Mucosa of descending colon (tissue), 3 donors: Measurements from ENCODE around the gene ZSCAN23. TPM values are rescaled to one million over a fixed set of nuclear protein-coding genes. Genes with fewer than 3 reads are reported as not detected.

ENCODE experiments used
- ATAC-seq: fragments of 200-7000 bp; cut with Tn5 transposase; one replicate; pipeline ENCODE4 v1.9.1; 2020; ENCODE audit warnings: mild to moderate bottlenecking, moderate library complexity
- DNase-seq, 3 donors: peaks; one replicate each; pipeline ENCODE4 v3.0.0-alpha.2; 2020
- H3K36me3 ChIP-seq: fragments of 200-600 bp; one replicate; pipeline ENCODE4 v1.8.0; 2021; ENCODE audit warnings: low read depth, mild to moderate bottlenecking
- H3K4me1 ChIP-seq: fragments of 200-600 bp; one replicate; pipeline ENCODE4 v1.8.0; 2021; ENCODE audit warnings: low read depth, mild to moderate bottlenecking
- H3K4me3 ChIP-seq: fragments of 200-600 bp; one replicate; pipeline ENCODE4 v1.8.0; 2021; ENCODE audit warnings: mild to moderate bottlenecking
- H3K9me3 ChIP-seq: fragments of 200-600 bp; one replicate; pipeline ENCODE4 v1.8.0; 2021; ENCODE audit warnings: mild to moderate bottlenecking
- CTCF ChIP-seq: fragments of 200-600 bp; IDR thresholded peaks from one replicate; pipeline ENCODE4 v1.8.0; 2022; ENCODE audit warnings: antibody characterized with exemption, mild to moderate bottlenecking
- intact Hi-C, 2 donors: fragments of 100-400 bp; cut with DNase I in 1 of 2; cut with micrococcal nuclease in 1 of 2; formaldehyde crosslinking; loops; one replicate each; pipeline versions ENCODE4 v1.11.0 to v1.11.1; 2022; cut with DNase I, micrococcal nuclease
- long read RNA-seq, 2 donors: library from polyadenylated mRNA; unstranded; transcript quantifications; one replicate each; pipeline ENCODE4 v2.0.0, GENCODE V29; 2019 to 2021
- total RNA-seq, 3 donors: library from RNA; stranded (reverse); fragmentation: NEBNext Ultra II Directional in 2 of 3; extraction: Animal tissue kit (Norgen Biotek cat#: 25700) in 2 of 3; gene quantifications; one replicate each; pipeline versions ENCODE4 v1.2.1 to v1.2.4, GENCODE V29; 2021 to 2023
- donor health status: DM: no; HTN: no; CAD: no; lungs with moderate emphysema.
- donor health status: DM: no; HTN: no; CAD: no.
- donor health status: DM: no; HTN: yes; CAD: no.

The ZSCAN23 gene
- total RNA-seq: 1 to 10 TPM in 2 of 3 donors, under 1 TPM in 1; 0.89 to 3.0 (median 2.0) TPM
- long read RNA-seq, donor 1, partial matches to known transcripts: 0 of 2 reads
- long read RNA-seq, donor 1, other reads (novel, unspliced or antisense): 2 of 2 reads
- long read RNA-seq, donor 2, partial matches to known transcripts: 0 of 1 reads
- long read RNA-seq, donor 2, other reads (novel, unspliced or antisense): 1 of 1 reads

- H3K4me3 ChIP-seq: peak within 1 kb of the TSS; percentile 9
- intact Hi-C loops: no loop called here
- H3K4me1 ChIP-seq: no peaks in the 10 kb centered on the region
- H3K36me3 ChIP-seq: no peaks in the 10 kb centered on the region
- no peaks in the 10 kb centered on the region for H3K9me3 ChIP-seq
- peak; percentile 69 to 77 (median 70) for DNase-seq
- TF ChIP-seq CTCF: no peak
- ATAC-seq: peak; percentile 89
Observed at GRCh38 chr6:28443112-28443773, at the start of gene ZSCAN23. Gene ZSCAN23, minus strand, starts transcription at chr6:28443491. Its CDS starts 7,225 bp downstream, at chr6:28436266.

- Histone ChIP-seq H3K4me3 (no peak overlapping the region), H3K36me3 (no peaks in the 10 kb centered on the region), H3K4me1 (no peaks in the 10 kb centered on the region), H3K9me3 (no peaks in the 10 kb centered on the region)
- intact Hi-C loops: no loop called here
- no peak for ATAC-seq
- no peak for DNase-seq
- no peak for TF ChIP-seq CTCF
Observed at GRCh38 chr6:28491984-28492317, 48.7 kb upstream of the ZSCAN23 start.

DNA sequence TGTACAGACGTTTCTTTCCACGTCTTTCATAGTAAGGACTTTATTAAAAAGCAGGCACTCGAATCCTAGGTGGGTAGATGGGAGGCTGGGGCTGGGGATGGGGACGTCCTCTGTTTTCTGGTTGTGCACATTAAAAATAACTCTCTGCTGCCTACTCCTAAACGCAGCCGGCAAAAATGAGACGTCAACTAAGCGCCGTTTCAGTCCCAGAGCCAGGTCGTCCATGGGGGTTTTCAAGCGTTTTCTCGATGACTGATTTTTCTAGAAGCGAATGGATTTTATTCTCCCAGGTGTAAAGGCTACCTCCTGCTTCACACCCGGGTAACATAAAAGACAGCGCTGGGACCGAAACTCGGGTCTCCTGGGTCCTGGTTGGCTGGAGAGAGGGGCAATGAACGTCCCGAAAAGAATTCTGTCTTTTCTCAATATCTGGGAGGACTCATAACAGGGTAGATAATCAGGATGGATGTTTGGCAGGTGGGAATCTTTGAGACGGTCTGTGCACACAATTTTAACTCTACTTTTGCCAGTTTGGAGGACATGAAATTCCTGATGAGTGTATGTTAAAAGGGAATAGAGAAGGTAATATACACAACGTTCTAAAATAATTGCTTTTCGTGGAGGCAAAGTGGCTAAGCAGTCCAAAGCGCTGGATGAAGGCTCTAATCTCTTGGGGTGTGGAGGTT lies 47.1 kb upstream of the ZSCAN23 start:
- no peak for TF ChIP-seq CTCF
- DNase-seq (no peak), ATAC-seq (no peak)
- intact Hi-C loops: no loop called here
- Histone ChIP-seq H3K4me1 (no peaks in the 10 kb centered on the region), H3K4me3 (no peak overlapping the region), H3K36me3 (no peaks in the 10 kb centered on the region), H3K9me3 (no peaks in the 10 kb centered on the region)

- no peak for TF ChIP-seq CTCF
- DNase-seq (peak in 1 of 3 donors; percentile 41), ATAC-seq (peak; percentile 47)
- intact Hi-C loops: no loop called here
- no peaks in the 10 kb centered on the region for H3K36me3 ChIP-seq
- H3K9me3 ChIP-seq: no peaks in the 10 kb centered on the region
- H3K4me1 ChIP-seq: no peaks in the 10 kb centered on the region
- no peak overlapping the region for H3K4me3 ChIP-seq
Observed at GRCh38 chr6:28489366-28490204, 46.3 kb upstream of the ZSCAN23 start.

DNA sequence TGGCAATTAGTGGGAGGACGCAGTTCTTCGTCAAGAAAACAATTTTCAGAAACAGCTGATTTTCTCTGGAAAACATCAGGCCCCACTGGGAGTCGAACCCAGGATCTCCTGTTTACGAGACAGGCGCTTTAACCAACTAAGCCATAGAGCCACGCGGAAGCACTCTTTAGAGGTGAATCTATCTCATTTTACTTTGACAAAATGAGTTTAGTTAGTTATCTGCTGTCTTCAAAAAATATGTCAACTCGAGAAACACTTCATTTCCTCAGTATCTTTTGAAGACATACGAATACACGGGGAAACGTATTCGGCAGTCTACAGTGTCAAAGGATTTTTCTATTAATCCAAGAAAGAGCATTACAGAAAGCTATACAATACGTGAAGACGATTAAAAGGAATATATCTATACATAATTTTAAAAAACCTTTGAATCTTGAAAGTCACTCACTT lies 45.6 kb upstream of the ZSCAN23 start:
- Histone ChIP-seq H3K36me3 (no peaks in the 10 kb centered on the region), H3K4me1 (no peaks in the 10 kb centered on the region), H3K9me3 (no peaks in the 10 kb centered on the region), H3K4me3 (no peak overlapping the region)
- TF ChIP-seq CTCF: no peak
- DNase-seq (no peak), ATAC-seq (no peak)
- intact Hi-C loops: no loop called here
